Endothelial cell (in vitro differentiated cells): ENCODE measurements around the gene SLC25A17. TPM values are rescaled to one million over a fixed set of nuclear protein-coding genes. Genes with fewer than 3 reads are reported as not detected.

Source experiments
- DNase-seq: peaks from one replicate; pipeline ENCODE4 v3.0.0; 2021; ENCODE audit warnings: low spot score
- H3K27ac Mint-ChIP-seq: one replicate; pipeline ENCODE4 v1.8.0; 2021; ENCODE audit warnings: mixed read lengths, inconsistent platforms; ENCODE audit not compliant: unreplicated experiment
- H3K27me3 Mint-ChIP-seq: one replicate; pipeline ENCODE4 v1.8.0; 2021; ENCODE audit warnings: mild to moderate bottlenecking, moderate library complexity, mixed read lengths, inconsistent platforms; ENCODE audit not compliant: unreplicated experiment
- H3K36me3 Mint-ChIP-seq: one replicate; pipeline ENCODE4 v1.8.0; 2021; ENCODE audit warnings: mild to moderate bottlenecking, low read depth, mixed read lengths, inconsistent platforms; ENCODE audit not compliant: unreplicated experiment
- H3K4me1 Mint-ChIP-seq: one replicate; pipeline ENCODE4 v1.8.0; 2021; ENCODE audit warnings: mild to moderate bottlenecking, mixed read lengths, inconsistent platforms; ENCODE audit not compliant: unreplicated experiment
- H3K4me3 Mint-ChIP-seq: one replicate; pipeline ENCODE4 v1.8.0; 2021; ENCODE audit warnings: mild to moderate bottlenecking, mixed read lengths, inconsistent platforms; ENCODE audit not compliant: unreplicated experiment
- H3K9me3 Mint-ChIP-seq: one replicate; pipeline ENCODE4 v1.8.0; 2021; ENCODE audit warnings: mixed read lengths, inconsistent platforms; ENCODE audit not compliant: unreplicated experiment
- total RNA-seq: library from RNA; stranded (reverse); fragmentation: NEBNext Ultra II Directional; extraction: Animal tissue kit (Norgen Biotek cat#: 25700); gene quantifications from one replicate; pipeline ENCODE4 v1.2.1, GENCODE V29; 2021; ENCODE audit not compliant: unreplicated experiment
- TF ChIP-seq, protein P1 (sequence below): fragments of 200-600 bp; sonication (generic); IDR thresholded peaks from one replicate; pipeline ENCODE4 v1.5.0; 2021; ENCODE audit warnings: antibody characterized with exemption; ENCODE audit not compliant: unreplicated experiment

The SLC25A17 gene
- total RNA-seq, 1 donor from 2014 or later, result 18.1 TPM

DNA sequence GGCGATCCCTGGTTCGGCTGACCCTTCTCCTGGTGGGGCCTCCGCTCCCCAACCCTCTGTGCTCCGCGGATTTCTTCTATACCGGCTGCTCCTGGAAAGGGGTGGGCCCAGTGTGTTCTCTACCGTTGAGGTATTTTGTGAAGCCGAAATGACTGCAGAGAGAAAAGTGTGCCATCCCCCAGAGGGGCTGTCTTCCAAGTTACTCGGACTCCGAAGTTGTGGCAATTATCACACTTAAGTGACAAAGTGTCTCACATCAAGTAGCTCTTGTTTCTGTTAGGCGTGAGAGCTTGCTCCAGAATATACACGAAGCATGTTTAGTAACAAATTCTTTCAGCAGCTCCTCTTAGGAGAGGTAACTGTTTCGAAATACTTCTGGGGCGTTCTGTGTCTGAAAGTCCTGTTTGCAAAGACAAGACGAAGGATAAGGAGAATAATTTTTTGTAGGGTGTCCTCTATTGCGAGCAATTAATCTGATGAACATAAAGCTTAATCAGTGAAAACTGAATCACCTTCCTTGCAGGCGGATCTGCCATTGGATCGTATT, 38.2 kb upstream of the SLC25A17 start:
- peaks cover 26% of the 10 kb centered on the region for H3K4me1 Mint-ChIP-seq

DNA sequence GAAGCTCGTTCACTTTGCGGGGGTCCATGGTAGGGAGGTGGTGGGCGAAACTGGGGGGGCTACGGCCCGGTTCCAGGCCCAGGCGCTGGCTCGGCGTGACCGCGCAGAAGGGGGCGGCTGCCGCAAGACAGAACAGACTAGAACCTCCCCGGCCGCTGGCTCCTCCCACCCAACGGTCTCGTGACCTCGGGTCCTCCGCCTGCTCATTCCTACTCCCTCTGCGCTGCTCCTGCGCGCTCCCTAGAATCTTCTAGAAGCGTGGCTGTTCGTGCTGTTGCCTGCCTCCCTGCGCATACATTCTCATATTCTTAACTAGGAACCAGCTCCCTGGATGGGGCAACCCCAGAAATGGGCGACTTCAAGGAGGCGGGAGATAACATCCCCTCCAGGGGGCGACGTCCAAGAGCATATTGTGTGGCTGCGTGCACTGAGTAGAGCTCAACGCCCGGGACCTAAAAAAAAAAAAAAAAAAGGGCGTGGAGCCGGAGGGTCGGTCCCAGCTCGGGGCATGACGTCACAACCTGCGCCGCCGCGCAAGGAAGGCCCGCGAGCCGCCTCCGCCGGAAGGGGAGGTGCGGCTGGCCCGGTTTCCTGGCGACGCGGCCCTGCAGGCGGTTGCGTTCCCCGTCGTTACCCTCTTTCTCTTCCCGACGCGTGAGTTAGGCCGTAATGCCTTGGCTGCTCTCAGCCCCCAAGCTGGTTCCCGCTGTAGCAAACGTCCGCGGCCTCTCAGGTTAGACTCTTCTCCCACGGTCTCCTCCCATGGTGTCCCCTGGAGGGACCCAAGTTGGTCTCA, 37.6 kb upstream of the SLC25A17 start, which contains the start of the genes ST13 and XPNPEP3:
Gene ST13, minus strand, starts transcription at position 127 of the 796 bp plus-strand sequence. Its CDS starts 99 bp downstream, at position 28.
Gene XPNPEP3, plus strand, starts transcription at position 636 of the 796 bp plus-strand sequence. Its CDS starts 34 bp downstream, at position 670.
- peak within 1 kb of the TSS; percentile 100 for H3K4me3 Mint-ChIP-seq
- peaks cover 26% of the 10 kb centered on the region for H3K4me1 Mint-ChIP-seq
- TF ChIP-seq, protein P1, sequence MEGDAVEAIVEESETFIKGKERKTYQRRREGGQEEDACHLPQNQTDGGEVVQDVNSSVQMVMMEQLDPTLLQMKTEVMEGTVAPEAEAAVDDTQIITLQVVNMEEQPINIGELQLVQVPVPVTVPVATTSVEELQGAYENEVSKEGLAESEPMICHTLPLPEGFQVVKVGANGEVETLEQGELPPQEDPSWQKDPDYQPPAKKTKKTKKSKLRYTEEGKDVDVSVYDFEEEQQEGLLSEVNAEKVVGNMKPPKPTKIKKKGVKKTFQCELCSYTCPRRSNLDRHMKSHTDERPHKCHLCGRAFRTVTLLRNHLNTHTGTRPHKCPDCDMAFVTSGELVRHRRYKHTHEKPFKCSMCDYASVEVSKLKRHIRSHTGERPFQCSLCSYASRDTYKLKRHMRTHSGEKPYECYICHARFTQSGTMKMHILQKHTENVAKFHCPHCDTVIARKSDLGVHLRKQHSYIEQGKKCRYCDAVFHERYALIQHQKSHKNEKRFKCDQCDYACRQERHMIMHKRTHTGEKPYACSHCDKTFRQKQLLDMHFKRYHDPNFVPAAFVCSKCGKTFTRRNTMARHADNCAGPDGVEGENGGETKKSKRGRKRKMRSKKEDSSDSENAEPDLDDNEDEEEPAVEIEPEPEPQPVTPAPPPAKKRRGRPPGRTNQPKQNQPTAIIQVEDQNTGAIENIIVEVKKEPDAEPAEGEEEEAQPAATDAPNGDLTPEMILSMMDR, result peak; percentile 51
- H3K36me3 Mint-ChIP-seq, result peaks cover 7% of the 10 kb centered on the region
- DNase-seq, result peak; percentile 97
- peaks cover 4% of the 10 kb centered on the region for H3K27me3 Mint-ChIP-seq
- H3K9me3 Mint-ChIP-seq, result no peaks in the 10 kb centered on the region
- peak within 1 kb of the TSS; percentile 99 for H3K27ac Mint-ChIP-seq

More for the DNA sequence above, 38.2 kb upstream of the SLC25A17 start:
- Mint-ChIP-seq H3K36me3 (peaks cover 7% of the 10 kb centered on the region), H3K27me3 (peaks cover 4% of the 10 kb centered on the region), H3K9me3 (no peaks in the 10 kb centered on the region), H3K27ac (peak overlapping the region; percentile 99), H3K4me3 (peak overlapping the region; percentile 100)
- no peak for DNase-seq
- TF ChIP-seq, protein P1, result no peak

GRCh38 chr22:40855979-40856512, 36.9 kb upstream of the SLC25A17 start:
- Mint-ChIP-seq H3K9me3 (no peaks in the 10 kb centered on the region), H3K36me3 (peaks cover 7% of the 10 kb centered on the region), H3K4me3 (peak overlapping the region; percentile 100), H3K27ac (peak overlapping the region; percentile 98), H3K4me1 (peaks cover 26% of the 10 kb centered on the region), H3K27me3 (peaks cover 4% of the 10 kb centered on the region)
- TF ChIP-seq, protein P1, result no peak
- peak; percentile 44 for DNase-seq

DNA sequence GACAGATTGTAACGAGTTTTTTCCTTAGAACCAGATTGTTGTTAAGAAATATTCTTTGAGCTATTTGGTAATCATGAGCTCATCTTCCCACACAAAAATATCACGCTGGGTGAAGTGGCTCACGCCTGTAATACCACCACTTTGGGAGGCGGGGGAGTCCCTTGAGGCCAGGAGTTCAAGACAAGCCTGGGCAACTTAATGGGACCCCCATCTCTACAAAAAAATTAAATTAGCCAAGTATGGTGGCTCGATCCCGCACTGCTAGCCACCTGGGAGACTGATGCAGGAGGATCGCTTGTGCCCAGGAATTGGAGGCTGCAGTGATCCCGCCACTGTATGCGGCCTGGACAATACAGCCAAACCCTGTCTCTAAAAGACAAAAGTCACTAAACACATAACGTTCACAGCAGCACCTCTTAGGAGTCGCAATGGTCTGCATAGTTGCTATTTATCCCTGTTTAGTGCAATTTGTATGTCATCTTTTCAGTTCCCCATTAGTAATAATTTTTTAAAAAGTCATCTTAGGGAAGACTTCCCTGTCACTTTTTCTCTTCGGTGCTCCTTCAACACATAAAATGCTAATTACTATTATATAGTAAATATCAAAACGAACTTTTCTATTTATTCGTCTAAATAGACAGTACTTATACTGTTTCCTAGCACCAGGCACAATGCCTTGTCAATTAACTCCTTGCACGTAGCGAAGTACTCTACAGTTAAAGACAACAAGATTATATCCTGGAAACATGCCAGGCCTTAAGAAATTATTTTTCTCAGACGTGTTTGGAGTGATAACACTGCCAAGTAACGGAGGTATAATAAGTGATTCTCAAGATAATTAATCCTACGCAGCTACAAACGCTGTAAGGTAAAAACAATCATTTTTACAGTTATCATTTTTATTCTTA, 36.2 kb upstream of the SLC25A17 start:
- no peak for DNase-seq
- H3K27me3 Mint-ChIP-seq, result peaks cover 4% of the 10 kb centered on the region
- H3K36me3 Mint-ChIP-seq, result peaks cover 8% of the 10 kb centered on the region
- peak overlapping the region; percentile 100 for H3K4me3 Mint-ChIP-seq
- H3K27ac Mint-ChIP-seq, result peak overlapping the region; percentile 67
- no peaks in the 10 kb centered on the region for H3K9me3 Mint-ChIP-seq
- peaks cover 26% of the 10 kb centered on the region for H3K4me1 Mint-ChIP-seq
- TF ChIP-seq, protein P1, result no peak
